K562 (cell line): ENCODE measurements around the gene EML5. TPM values are rescaled to one million over a fixed set of nuclear protein-coding genes. Genes with fewer than 3 reads are reported as not detected.

Source experiments
- ATAC-seq: fragments of 200-7000 bp; cut with Tn5 transposase; 3 replicates; pipeline ENCODE4 v1.9.1; 2020; ENCODE audit warnings: moderate library complexity
- BruUV-seq: library from RNA; stranded (reverse); fragments of 400-500 nt; replicated peaks from 2 replicates; lab custom pipeline; 2021; lab: Mats Ljungman, UMichigan
- CTCF ChIA-PET: fragments of 300-600 bp; formaldehyde crosslinking; extraction: SDS; loops from one replicate; lab custom pipeline; 2021; ENCODE audit warnings: low intra/inter-chr PET ratio; lab: Yijun Ruan, JAX
- POLR2A ChIA-PET: fragments of 300-600, 350-650 bp; sonication (Branson Sonifier 250); formaldehyde crosslinking; extraction: SDS; loops from one replicate; lab custom pipeline; 2021; ENCODE audit warnings: antibody characterized with exemption, inconsistent platforms; lab: Yijun Ruan, JAX
- DNase-seq, 4 experiments: peaks; one replicate each; pipeline versions ENCODE4 v3.0.0 to v3.0.0-alpha.2; 2011 to 2018; ENCODE audit warnings: low spot score in 3 of 4, mixed read lengths in 3 of 4; ENCODE audit errors: extremely low read depth in 1 of 4
- FAIRE-seq: peaks from 2 replicates; lab custom pipeline; 2011; peaks lifted over from hg19 to GRCh38; lab: Jason Lieb, UNC
- H2AFZ ChIP-seq: 2 replicates; pipeline ENCODE4 v1.6.0; 2011; ENCODE audit warnings: low read depth, low read length, control low read depth, inconsistent platforms
- H3K27ac ChIP-seq: fragments of 200-600 bp; 3 replicates; pipeline ENCODE4 v1.8.0; 2011; ENCODE audit warnings: low read depth, mild to moderate bottlenecking, control low read depth, inconsistent platforms, low read length, moderate library complexity, mixed read lengths; ENCODE audit errors: extremely low read depth
- H3K27me3 ChIP-seq, 2 experiments: fragments of 300-600 bp in 1 of 2; 2 replicates in 1 of 2; 3 replicates in 1 of 2; pipeline versions ENCODE4 v1.6.0 to v1.8.0; 2011; ENCODE audit warnings: inconsistent platforms in 2 of 2, low read length in 2 of 2, mild to moderate bottlenecking in 1 of 2, mixed read lengths in 1 of 2, moderate library complexity in 1 of 2; ENCODE audit not compliant: control insufficient read depth in 2 of 2, insufficient read depth in 2 of 2
- H3K36me3 ChIP-seq: fragments of 300-600 bp; 3 replicates; pipeline ENCODE4 v1.8.0; 2011; ENCODE audit warnings: mild to moderate bottlenecking, low read length, inconsistent platforms; ENCODE audit not compliant: control insufficient read depth, insufficient read depth
- H3K4me1 ChIP-seq, 2 experiments: fragments of 200-600 bp in 1 of 2; replicated peaks in 1 of 2; 2 replicates in 1 of 2; 3 replicates in 1 of 2; pipeline versions ENCODE4 v1.5.1 to v1.8.0; 2011; ENCODE audit warnings: inconsistent platforms in 2 of 2, low read length in 2 of 2, mild to moderate bottlenecking in 1 of 2, mixed read lengths in 1 of 2, moderate library complexity in 1 of 2; ENCODE audit not compliant: control insufficient read depth in 2 of 2, insufficient read depth in 2 of 2
- H3K4me2 ChIP-seq: 2 replicates; pipeline ENCODE4 v1.6.1; 2011; ENCODE audit warnings: low read length, control low read depth, inconsistent platforms, mixed read lengths; ENCODE audit not compliant: insufficient read depth
- H3K4me3 ChIP-seq: fragments of 200-600 bp; sonication (generic), shearing (Covaris generic); 2 replicates; pipeline ENCODE4 v1.5.1; 2016; ENCODE audit warnings: control low read depth, inconsistent platforms
- H3K79me2 ChIP-seq: fragments of 200-600 bp; 3 replicates; pipeline ENCODE4 v1.8.0; 2011; ENCODE audit warnings: low read length, inconsistent platforms; ENCODE audit not compliant: control insufficient read depth, insufficient read depth
- H3K9ac ChIP-seq, 2 experiments: 2 replicates each; pipeline versions ENCODE4 v1.6.0 to v1.6.1; 2011; ENCODE audit warnings: low read depth in 2 of 2, low read length in 2 of 2, control low read depth in 1 of 2, inconsistent platforms in 1 of 2, mild to moderate bottlenecking in 1 of 2, mixed read lengths in 1 of 2; ENCODE audit not compliant: insufficient read depth in 1 of 2
- H3K9me1 ChIP-seq: one replicate; pipeline ENCODE4 v1.6.0; 2011; ENCODE audit warnings: inconsistent platforms, mild to moderate bottlenecking, low read length, moderate library complexity; ENCODE audit not compliant: control insufficient read depth, insufficient read depth
- H3K9me3 ChIP-seq: replicated peaks from 2 replicates; pipeline ENCODE4 v1.5.1; 2011; ENCODE audit warnings: low read depth, low read length, inconsistent platforms; ENCODE audit not compliant: control insufficient read depth, insufficient read depth
- H4K20me1 ChIP-seq: replicated peaks from 2 replicates; pipeline ENCODE4 v1.6.1; 2011; ENCODE audit warnings: low read length, inconsistent platforms, mixed read lengths; ENCODE audit not compliant: control insufficient read depth, insufficient read depth
- ELF2 ChIP-seq: fragments of 250-450 bp; sonication (Bioruptor Pico); IDR thresholded peaks from 2 replicates; pipeline ENCODE4 v1.5.0; 2021; ENCODE audit warnings: mild to moderate bottlenecking
- ETV1 ChIP-seq: fragments of 450-650 bp; conservative IDR thresholded peaks from 2 replicates; pipeline ENCODE4 v1.6.1; 2016; ENCODE audit warnings: missing genetic modification characterization, control low read depth, low read depth, missing compliant biosample characterization
- EWSR1 ChIP-seq: fragments of 450-650 bp; IDR thresholded peaks from 2 replicates; pipeline ENCODE4 v1.6.1; 2018; ENCODE audit warnings: borderline replicate concordance, mild to moderate bottlenecking, low read depth, moderate library complexity; ENCODE audit not compliant: partially characterized antibody
- HDAC1 ChIP-seq, 2 experiments: fragments of 450-650 bp; IDR thresholded peaks; 2 replicates each; pipeline ENCODE4 v1.6.1; 2016 to 2017; ENCODE audit warnings: inconsistent platforms in 1 of 2, mild to moderate bottlenecking in 1 of 2, moderate library complexity in 1 of 2
- HEY1 ChIP-seq: fragments of 250-450 bp; sonication (Bioruptor Pico); IDR thresholded peaks from 2 replicates; pipeline ENCODE4 v1.5.0; 2020; ENCODE audit warnings: mild to moderate bottlenecking, moderate library complexity, borderline replicate concordance
- MECOM ChIP-seq: fragments of 250-450 bp; sonication (Bioruptor Pico); IDR thresholded peaks from 2 replicates; pipeline ENCODE4 v1.8.0; 2022; ENCODE audit warnings: inconsistent platforms
- PYGO2 ChIP-seq: fragments of 450-650 bp; IDR thresholded peaks from 2 replicates; pipeline ENCODE4 v1.6.1; 2016; ENCODE audit warnings: mild to moderate bottlenecking, missing genetic modification characterization, moderate library complexity, missing compliant biosample characterization
- SMAD1 ChIP-seq: fragments of 150-350 bp; IDR thresholded peaks from 2 replicates; pipeline ENCODE4 v1.6.1; 2014; ENCODE audit warnings: low read length, low read depth; ENCODE audit not compliant: partially characterized antibody
- U2AF2 ChIP-seq: fragments of 200-400 bp; formaldehyde crosslinking; optimal IDR thresholded peaks from 2 replicates; pipeline ENCODE3; 2017; ENCODE audit warnings: low read depth, mild to moderate bottlenecking, low read length
- ZBTB7A ChIP-seq: IDR thresholded peaks from 2 replicates; pipeline ENCODE4 v1.6.1; 2011; ENCODE audit warnings: low read depth, mild to moderate bottlenecking, low read length, moderate library complexity, borderline replicate concordance; ENCODE audit not compliant: control insufficient read depth
- WGBS: fragments of 100-300 bp; shearing (Covaris generic); methylation state at CpG from one replicate; pipeline ENCODE4 v1.1.6; 2016; ENCODE audit warnings: low coverage, mixed read lengths; ENCODE audit not compliant: insufficient coverage; ENCODE audit errors: missing lambda C conversion rate; 5-methylcytosine and 5-hydroxymethylcytosine counted together
- in situ Hi-C: fragments of 300-500 bp; cut with MboI; formaldehyde crosslinking; loops from 4 replicates; pipeline ENCODE4 v1.15.0; 2018; ENCODE audit warnings: inconsistent platforms, mixed read lengths
- intact Hi-C: fragments of 100-400 bp; cut with micrococcal nuclease; formaldehyde crosslinking; loops from 2 replicates; pipeline ENCODE4 v1.14.2; 2022
- polyA plus RNA-seq, 8 experiments: library from polyadenylated mRNA; depleted of rRNA in 4 of 8; stranded (reverse) in 5 of 8; unstranded in 3 of 8; fragments of >200 nt; fragmentation: Nextera tagmentation in 2 of 8; fragmentation: Illumina TruSeq in 1 of 8; extraction: Ambion mirVana in 2 of 8; extraction: Trizol in 1 of 8; gene quantifications; 2 replicates each; pipeline versions ENCODE4 v1.2.1 to v1.2.3, GENCODE V29; 2011 to 2014; ENCODE audit warnings: inconsistent platforms in 1 of 8, missing spikeins in 1 of 8
- total RNA-seq, 7 experiments: library from RNA; depleted of rRNA in 6 of 7; stranded (reverse); fragments of >200 nt in 6 of 7; fragmentation: Illumina TruSeq in 2 of 7; extraction: Trizol in 2 of 7; gene quantifications; 2 replicates each; pipeline versions ENCODE4 v1.2.1 to v1.2.3, GENCODE V29; 2011 to 2021; ENCODE audit warnings: low replicate concordance in 1 of 7
- TF ChIP-seq, protein P1 (sequence below), 2 experiments: IDR thresholded peaks; 2 replicates each; pipeline ENCODE4 v1.6.1; 2012; ENCODE audit warnings: improper control_type of control experiment in 2 of 2, low read depth in 2 of 2, low read length in 2 of 2, borderline replicate concordance in 1 of 2

EML5 gene
- total and polyA plus RNA-seq, 9 of the 15 experiments (the other 6 are each of a cell fraction or from before 2014, with no cell fraction given), result 0.06 to 0.34 (median 0.22) TPM

DNA sequence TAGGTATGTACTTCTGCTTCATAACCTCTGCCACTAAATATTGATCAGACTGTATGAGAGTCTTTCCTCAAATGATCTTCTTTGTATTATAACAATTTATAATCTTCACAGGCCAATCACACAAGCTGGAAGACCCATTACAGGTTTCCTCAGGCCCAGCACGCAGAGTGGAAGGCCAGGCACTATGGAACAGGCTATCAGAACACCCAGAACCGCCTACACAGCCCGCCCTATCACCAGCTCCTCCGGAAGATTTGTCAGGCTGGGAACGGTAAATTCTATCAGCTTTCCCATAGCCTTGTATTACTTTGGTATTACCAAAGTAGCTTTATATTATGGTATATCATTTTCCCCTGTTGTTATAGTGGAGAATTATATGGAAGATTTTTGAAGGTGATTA is 48.2 kb upstream of the EML5 start (continued):
- TF ChIP-seq HEY1 (CRISPR knock-in tag), result no peak
- TF ChIP-seq ZBTB7A, result no peak
- TF ChIP-seq EWSR1, result no peak
- TF ChIP-seq HDAC1 (IDR thresholded peaks at IDR 0.05), result no peak
- TF ChIP-seq SMAD1, result no peak
- no peak for TF ChIP-seq ETV1 (tag)

DNA sequence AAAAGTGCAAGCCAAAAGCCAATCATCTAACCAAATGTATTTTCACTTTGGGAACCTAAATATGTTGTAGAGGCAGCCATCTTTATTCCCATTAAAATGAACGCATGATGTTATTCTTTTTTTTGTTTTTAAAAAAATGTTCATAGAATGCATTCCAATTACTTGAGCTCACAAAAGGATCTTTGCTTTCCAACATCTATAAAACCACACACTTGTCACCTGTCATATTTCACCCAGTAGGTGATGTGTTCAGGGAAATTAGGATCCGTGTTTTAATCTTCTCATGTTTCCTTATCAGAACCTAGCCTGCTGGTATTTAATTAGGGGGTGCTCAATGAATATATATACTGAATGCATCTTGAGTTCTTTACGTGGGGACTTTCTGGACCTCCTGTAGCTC is 45.3 kb upstream of the EML5 start:
- H3K9ac ChIP-seq, result no peak overlapping the region
- ChIA-PET POLR2A (interaction anchor here (0.5 to 1.2 kb wide), 3 partner anchors 8 to 869 kb away, joined by 3 to 4 read pairs (median 4); partner anchors contain the start of gene TTC8), CTCF (no interaction called here)
- no peak for FAIRE-seq
- H3K9me1 ChIP-seq, result no peaks in the 10 kb centered on the region
- no peak overlapping the region for H3K4me3 ChIP-seq
- no peak for ATAC-seq
- BruUV-seq, result no TSS peak
- no peaks in the 10 kb centered on the region for H3K9me3 ChIP-seq
- H3K27ac ChIP-seq, result no peak overlapping the region
- no peaks in the 10 kb centered on the region for H3K36me3 ChIP-seq
- no peaks in the 10 kb centered on the region for H4K20me1 ChIP-seq
- H3K79me2 ChIP-seq, result no peaks in the 10 kb centered on the region
- H2AFZ ChIP-seq, result no peak overlapping the region
- intact Hi-C loops (no loop called here), in situ Hi-C loops (no loop called here)
- WGBS, result 35% methylated on average over 3 of the region's 3 CpGs
- no peak for DNase-seq
- no peak overlapping the region for H3K4me2 ChIP-seq
- no peaks in the 10 kb centered on the region for H3K4me1 ChIP-seq
- H3K27me3 ChIP-seq, result no peaks in the 10 kb centered on the region
- TF ChIP-seq, protein P1, sequence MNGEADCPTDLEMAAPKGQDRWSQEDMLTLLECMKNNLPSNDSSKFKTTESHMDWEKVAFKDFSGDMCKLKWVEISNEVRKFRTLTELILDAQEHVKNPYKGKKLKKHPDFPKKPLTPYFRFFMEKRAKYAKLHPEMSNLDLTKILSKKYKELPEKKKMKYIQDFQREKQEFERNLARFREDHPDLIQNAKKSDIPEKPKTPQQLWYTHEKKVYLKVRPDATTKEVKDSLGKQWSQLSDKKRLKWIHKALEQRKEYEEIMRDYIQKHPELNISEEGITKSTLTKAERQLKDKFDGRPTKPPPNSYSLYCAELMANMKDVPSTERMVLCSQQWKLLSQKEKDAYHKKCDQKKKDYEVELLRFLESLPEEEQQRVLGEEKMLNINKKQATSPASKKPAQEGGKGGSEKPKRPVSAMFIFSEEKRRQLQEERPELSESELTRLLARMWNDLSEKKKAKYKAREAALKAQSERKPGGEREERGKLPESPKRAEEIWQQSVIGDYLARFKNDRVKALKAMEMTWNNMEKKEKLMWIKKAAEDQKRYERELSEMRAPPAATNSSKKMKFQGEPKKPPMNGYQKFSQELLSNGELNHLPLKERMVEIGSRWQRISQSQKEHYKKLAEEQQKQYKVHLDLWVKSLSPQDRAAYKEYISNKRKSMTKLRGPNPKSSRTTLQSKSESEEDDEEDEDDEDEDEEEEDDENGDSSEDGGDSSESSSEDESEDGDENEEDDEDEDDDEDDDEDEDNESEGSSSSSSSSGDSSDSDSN (IDR thresholded peaks at IDR 0.05; ENCODE audit: borderline replicate concordance in 1 of 2, low read depth in 2 of 2, low read length in 2 of 2), result no peak
- TF ChIP-seq U2AF2 (no peak), MECOM (CRISPR knock-in tag) (no peak), ELF2 (no peak), PYGO2 (no peak)
